HUES6 (cell line): ENCODE results near the gene IL3RA.

Experiments used
- H3K27ac ChIP-seq: 2 replicates; pipeline ENCODE4 v1.7.0; 2013; ENCODE audit warnings: low read depth, mild to moderate bottlenecking, low read length, inconsistent platforms
- H3K27me3 ChIP-seq: 2 replicates; pipeline ENCODE4 v1.6.1; 2013; ENCODE audit warnings: low read length; ENCODE audit not compliant: control insufficient read depth, insufficient read depth
- H3K36me3 ChIP-seq: 2 replicates; pipeline ENCODE4 v1.6.1; 2013; ENCODE audit warnings: low read length; ENCODE audit not compliant: control insufficient read depth, insufficient read depth
- H3K4me1 ChIP-seq: 2 replicates; pipeline ENCODE4 v1.6.1; 2013; ENCODE audit warnings: low read length; ENCODE audit not compliant: control insufficient read depth, insufficient read depth
- H3K4me3 ChIP-seq: 2 replicates; pipeline ENCODE4 v1.5.1; 2013; ENCODE audit warnings: low read depth, low read length
- H3K9ac ChIP-seq: one replicate; pipeline ENCODE4 v1.6.1; 2013; ENCODE audit warnings: mild to moderate bottlenecking, low read length
- H3K9me3 ChIP-seq: 2 replicates; pipeline ENCODE4 v1.6.1; 2013; ENCODE audit warnings: low read depth, low read length; ENCODE audit not compliant: control insufficient read depth, insufficient read depth

The IL3RA gene

DNA sequence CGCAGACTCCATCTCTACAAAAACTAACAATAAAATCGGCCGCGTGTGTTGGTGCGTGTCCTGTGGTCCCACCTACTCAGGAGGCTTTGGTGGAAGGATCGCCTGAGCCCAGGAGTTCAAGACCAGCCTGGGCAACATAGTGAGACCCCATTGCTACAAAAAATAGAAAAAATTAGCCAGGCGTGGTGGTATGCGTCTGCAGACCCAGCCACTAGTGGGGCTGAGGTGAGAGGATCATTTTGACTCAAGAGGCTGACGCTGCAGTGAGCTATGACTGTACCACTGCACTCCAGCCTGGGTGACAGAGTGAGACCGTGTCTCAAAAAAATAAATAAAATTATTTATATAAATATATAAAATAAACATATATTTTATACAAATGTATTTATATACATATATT is 93.9 kb downstream of the IL3RA start:
- Histone ChIP-seq H3K27ac (no peak overlapping the region), H3K36me3 (peaks cover 48% of the 10 kb centered on the region), H3K9me3 (no peaks in the 10 kb centered on the region), H3K9ac (no peak overlapping the region), H3K4me3 (no peak overlapping the region), H3K4me1 (no peaks in the 10 kb centered on the region; the same call in 1 of the 2 replicates), H3K27me3 (no peaks in the 10 kb centered on the region)
